Measurements from ENCODE around the gene NSA2.

The NSA2 gene

DNA sequence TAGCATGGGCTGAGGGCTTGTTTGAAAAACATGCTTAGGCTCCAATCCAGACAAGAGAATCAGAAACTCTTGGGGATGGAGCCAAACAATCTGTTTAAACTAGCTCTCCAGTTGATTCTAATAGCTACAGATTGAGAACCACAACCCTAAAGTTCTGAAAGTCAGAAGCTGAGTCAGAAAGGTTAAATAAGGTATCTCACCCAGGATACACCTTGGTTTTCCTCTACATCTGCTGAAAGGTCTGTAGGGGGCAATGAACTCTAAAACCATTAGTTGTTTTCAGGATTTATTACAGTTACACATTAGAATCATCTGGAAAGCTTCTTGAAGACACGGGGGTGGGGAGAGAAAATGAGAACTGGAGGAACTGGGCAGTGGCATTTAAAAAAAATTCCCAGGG is 5.8 kb upstream of the NSA2 start:
- no peak overlapping the region for H3K4me3 ChIP-seq (ENCODE audit: low read depth, low read length)
- TF ChIP-seq MYC (IDR thresholded peaks at IDR 0.05; ENCODE audit: low read depth, low read length) (no peak), POLR2A (IDR thresholded peaks at IDR 0.05; ENCODE audit: extremely low read depth, insufficient read length) (no peak)
- TF ChIP-seq, protein P1, sequence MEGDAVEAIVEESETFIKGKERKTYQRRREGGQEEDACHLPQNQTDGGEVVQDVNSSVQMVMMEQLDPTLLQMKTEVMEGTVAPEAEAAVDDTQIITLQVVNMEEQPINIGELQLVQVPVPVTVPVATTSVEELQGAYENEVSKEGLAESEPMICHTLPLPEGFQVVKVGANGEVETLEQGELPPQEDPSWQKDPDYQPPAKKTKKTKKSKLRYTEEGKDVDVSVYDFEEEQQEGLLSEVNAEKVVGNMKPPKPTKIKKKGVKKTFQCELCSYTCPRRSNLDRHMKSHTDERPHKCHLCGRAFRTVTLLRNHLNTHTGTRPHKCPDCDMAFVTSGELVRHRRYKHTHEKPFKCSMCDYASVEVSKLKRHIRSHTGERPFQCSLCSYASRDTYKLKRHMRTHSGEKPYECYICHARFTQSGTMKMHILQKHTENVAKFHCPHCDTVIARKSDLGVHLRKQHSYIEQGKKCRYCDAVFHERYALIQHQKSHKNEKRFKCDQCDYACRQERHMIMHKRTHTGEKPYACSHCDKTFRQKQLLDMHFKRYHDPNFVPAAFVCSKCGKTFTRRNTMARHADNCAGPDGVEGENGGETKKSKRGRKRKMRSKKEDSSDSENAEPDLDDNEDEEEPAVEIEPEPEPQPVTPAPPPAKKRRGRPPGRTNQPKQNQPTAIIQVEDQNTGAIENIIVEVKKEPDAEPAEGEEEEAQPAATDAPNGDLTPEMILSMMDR (IDR thresholded peaks at IDR 0.05; ENCODE audit: low read depth, low read length) = no peak
- TF ChIP-seq, protein P2, sequence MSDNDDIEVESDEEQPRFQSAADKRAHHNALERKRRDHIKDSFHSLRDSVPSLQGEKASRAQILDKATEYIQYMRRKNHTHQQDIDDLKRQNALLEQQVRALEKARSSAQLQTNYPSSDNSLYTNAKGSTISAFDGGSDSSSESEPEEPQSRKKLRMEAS (IDR thresholded peaks at IDR 0.05; ENCODE audit: low read depth, low read length) = no peak
- DNase-seq (ENCODE audit: low read depth) = no peak

DNA sequence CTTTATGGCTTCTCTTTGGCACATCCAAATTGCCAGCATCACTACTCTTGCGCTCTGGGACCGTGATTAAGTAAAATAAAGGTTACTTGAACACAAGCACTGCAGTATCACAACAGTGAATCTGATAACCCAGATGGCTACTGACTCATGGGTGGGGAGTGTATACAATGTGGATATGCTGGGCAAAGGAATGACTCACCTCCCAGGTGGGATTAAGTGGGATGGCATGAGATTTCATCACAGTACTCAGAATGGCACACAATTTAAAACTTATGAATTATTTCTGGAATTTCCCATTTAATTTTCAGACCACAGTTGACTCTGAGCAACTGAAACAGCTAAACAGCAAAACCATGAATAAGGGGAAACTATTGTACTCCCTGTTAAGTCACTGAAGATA is 4.5 kb upstream of the NSA2 start:
- H3K4me3 ChIP-seq (ENCODE audit: low read depth, low read length) = no peak overlapping the region
- TF ChIP-seq POLR2A (IDR thresholded peaks at IDR 0.05; ENCODE audit: extremely low read depth, insufficient read length) (no peak), MYC (IDR thresholded peaks at IDR 0.05; ENCODE audit: low read depth, low read length) (no peak)
- TF ChIP-seq, protein P1 (IDR thresholded peaks at IDR 0.05; ENCODE audit: low read depth, low read length) = no peak
- TF ChIP-seq, protein P2 (IDR thresholded peaks at IDR 0.05; ENCODE audit: low read depth, low read length) = no peak
- peak; percentile 2 for DNase-seq (ENCODE audit: low read depth)

DNA sequence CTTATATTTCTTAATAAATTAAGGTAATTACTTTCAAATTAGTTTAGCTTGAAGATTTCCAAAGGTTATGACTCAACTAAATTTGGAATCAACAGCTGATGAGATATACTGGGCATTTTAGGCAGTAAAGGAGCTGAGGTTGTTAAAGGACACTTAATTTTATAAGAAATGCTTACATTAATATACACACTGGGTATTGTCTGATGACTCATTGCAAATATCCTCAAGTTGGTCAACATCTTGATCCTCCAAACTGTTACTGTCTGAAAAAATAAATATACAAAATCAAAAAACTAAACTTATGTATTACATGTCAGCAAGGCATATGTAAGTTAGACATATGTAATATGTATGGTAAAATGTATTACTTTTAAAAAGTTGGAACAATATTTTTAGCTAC is 3.5 kb upstream of the NSA2 start:
- DNase-seq (ENCODE audit: low read depth) = no peak
- H3K4me3 ChIP-seq (ENCODE audit: low read depth, low read length) = no peak overlapping the region
- TF ChIP-seq MYC (IDR thresholded peaks at IDR 0.05; ENCODE audit: low read depth, low read length) (no peak), POLR2A (IDR thresholded peaks at IDR 0.05; ENCODE audit: extremely low read depth, insufficient read length) (no peak)
- TF ChIP-seq, protein P2 (IDR thresholded peaks at IDR 0.05; ENCODE audit: low read depth, low read length) = no peak
- TF ChIP-seq, protein P1 (IDR thresholded peaks at IDR 0.05; ENCODE audit: low read depth, low read length) = no peak

DNA sequence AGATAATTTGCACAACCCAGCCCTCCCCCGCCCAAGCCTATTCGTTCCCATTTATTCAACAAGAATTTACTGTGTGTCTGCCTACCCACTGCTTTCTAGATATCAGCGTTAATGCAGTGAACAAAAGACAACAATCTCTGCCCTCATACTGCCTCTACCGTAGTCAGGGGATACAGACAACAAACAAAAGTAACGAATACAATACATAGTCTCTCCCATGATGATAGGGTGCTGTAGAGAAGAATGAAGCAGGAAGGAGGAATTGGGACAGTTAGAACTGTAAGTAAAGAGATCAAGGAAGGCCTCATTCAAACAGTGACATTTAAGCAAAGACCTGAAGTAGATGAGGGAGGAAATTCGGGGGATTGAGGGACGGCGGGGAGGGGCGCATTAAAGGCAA is 1.8 kb upstream of the NSA2 start:
- TF ChIP-seq, protein P1 (IDR thresholded peaks at IDR 0.05; ENCODE audit: low read depth, low read length) = no peak
- TF ChIP-seq MYC (IDR thresholded peaks at IDR 0.05; ENCODE audit: low read depth, low read length) (no peak), POLR2A (IDR thresholded peaks at IDR 0.05; ENCODE audit: extremely low read depth, insufficient read length) (no peak)
- peak overlapping the region; percentile 97 for H3K4me3 ChIP-seq (ENCODE audit: low read depth, low read length)
- no peak for DNase-seq (ENCODE audit: low read depth)

DNA sequence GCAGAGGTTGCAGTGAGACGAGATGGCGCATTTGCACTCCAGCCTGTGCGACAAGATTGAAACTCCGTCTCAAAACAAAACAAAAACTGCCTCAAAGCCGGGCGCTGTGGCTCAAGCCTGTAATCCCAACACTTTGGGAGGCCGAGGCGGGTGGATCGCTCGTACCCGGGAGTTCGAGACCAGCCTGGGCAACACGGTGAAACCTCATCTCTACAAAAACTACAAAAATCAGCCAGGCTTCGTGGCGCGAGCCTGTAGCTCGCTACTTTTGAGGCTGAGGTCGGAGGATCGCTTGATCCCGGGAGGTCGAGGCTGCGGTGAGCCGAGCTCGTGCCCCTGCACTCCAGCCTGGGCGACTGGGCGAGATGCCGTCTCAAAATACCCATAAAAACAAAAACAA is 1.1 kb upstream of the NSA2 start:
- TF ChIP-seq, protein P2 (IDR thresholded peaks at IDR 0.05; ENCODE audit: low read depth, low read length) = no peak
- TF ChIP-seq, protein P1 (IDR thresholded peaks at IDR 0.05; ENCODE audit: low read depth, low read length) = no peak
- no peak for TF ChIP-seq POLR2A (IDR thresholded peaks at IDR 0.05; ENCODE audit: extremely low read depth, insufficient read length)
- no peak for TF ChIP-seq MYC (IDR thresholded peaks at IDR 0.05; ENCODE audit: low read depth, low read length)
- DNase-seq (ENCODE audit: low read depth) = no peak
- H3K4me3 ChIP-seq (ENCODE audit: low read depth, low read length) = peak overlapping the region; percentile 97

DNA sequence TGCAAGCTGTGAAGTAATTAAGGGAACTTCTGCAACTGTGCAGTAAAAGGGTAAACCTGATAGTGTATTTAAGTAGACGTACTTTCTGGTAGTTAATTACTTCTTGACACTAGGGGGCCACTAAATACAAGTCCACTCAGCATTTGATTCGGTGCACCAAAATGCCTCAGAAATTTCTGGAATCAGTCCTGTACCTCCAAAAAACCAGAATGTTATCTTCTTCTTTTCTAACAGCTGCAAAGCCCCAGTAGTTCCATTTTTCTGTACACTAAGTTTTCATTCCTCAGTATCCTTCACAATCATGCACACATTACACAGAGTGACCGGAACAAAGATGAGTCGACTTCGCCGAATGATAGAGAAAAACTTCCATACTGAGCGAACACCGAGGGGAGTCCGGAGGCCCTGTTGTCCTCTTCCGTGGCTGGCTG is 616 bp upstream of the NSA2 start:
- TF ChIP-seq POLR2A (IDR thresholded peaks at IDR 0.05; ENCODE audit: extremely low read depth, insufficient read length) = no peak
- TF ChIP-seq, protein P1 (IDR thresholded peaks at IDR 0.05; ENCODE audit: low read depth, low read length) = peak; percentile 19
- TF ChIP-seq, protein P2 (IDR thresholded peaks at IDR 0.05; ENCODE audit: low read depth, low read length) = no peak
- peak overlapping the region; percentile 97 for H3K4me3 ChIP-seq (ENCODE audit: low read depth, low read length)
- DNase-seq (ENCODE audit: low read depth) = peak; percentile 70
